ENCODE measurements around the gene TEAD1.

The TEAD1 gene

DNA sequence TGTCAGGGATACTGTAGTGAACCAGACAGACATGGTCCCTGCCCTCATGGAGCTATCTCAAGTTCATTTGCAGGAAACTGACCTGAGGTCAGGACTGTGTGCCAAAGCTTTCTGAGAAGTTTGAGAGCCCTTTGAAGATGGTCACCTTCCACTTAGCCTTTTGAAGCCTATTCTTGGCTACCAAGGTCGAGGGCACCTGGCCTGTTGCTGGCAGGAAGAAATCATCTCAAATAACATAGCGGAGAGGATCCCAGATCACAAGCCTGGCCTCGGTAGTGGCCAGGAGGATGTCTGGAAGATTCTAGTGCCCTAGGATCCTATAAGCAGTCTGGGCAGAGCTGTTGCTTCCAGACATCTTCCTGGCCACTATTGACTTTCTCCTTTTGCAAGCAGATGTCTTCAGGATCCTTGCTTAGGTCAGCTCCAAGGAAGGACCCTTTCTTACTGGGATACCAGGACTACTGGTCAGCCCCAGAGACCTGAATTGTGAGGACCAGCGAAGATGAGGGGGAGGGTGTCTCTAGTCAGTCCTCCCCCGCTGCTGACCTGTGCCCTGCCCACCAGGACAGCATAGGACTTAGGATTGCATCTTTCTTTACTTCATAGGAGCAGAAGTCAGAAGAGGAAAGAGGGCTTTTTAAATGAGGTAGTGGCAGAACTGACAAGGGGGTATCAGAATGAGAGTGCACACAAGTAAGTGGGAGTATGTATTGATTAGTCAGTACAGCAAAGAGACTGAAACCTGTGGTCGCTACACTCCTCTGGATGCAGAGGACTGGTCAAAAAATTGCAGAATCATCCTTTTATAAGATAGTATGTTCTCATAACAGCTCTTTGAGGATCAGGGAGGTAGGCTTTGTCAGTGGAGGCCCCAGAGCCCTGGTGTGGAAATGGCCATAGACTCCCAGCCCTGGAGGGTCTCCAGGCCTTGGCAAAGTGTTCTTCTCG lies 94.8 kb downstream of the TEAD1 start:
- DNase-seq = no peak

DNA sequence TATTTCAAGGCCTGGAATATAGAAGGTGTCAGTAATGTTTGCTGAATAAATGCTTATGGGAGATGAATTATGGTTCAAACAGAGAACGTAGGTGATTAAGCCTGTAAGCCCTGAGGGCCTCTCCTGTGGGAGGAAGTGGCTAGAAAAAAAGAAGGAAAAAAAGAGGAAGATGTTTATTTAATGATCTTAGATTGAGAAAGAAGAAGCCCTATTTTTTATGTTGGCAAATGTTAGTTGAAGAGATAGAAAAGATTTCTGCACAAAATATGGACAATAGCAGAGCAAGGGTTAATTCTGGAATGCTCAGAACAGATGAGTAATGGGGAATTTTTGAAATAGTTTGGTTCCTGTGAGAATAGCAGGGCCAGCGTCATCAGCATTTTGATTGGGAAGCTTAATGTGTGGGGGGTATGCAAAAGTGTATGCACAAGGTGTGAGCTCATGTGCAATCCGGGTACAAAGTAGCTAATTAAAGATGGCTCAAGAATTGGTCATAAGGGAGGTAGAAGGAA lies 95.7 kb downstream of the TEAD1 start:
- no peak for DNase-seq

DNA sequence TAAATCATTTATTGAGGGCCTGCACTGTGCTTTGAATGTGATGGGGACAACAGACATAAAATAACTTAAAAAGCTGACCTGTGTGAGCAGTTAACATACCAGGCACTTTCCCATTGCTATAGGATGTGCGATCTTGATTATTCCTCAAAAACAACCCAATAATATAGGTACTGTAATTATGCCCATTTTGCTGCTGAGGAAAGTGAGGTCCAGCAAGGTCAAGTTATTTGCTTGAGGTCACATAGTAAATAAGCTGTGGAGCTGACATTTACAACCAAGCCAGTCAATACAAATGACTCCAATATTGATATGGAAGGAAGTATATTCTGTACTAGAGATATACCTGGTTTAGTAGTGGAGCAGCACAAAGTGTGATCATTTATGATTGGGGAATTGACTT lies 96.2 kb downstream of the TEAD1 start:
- no peak for DNase-seq

DNA sequence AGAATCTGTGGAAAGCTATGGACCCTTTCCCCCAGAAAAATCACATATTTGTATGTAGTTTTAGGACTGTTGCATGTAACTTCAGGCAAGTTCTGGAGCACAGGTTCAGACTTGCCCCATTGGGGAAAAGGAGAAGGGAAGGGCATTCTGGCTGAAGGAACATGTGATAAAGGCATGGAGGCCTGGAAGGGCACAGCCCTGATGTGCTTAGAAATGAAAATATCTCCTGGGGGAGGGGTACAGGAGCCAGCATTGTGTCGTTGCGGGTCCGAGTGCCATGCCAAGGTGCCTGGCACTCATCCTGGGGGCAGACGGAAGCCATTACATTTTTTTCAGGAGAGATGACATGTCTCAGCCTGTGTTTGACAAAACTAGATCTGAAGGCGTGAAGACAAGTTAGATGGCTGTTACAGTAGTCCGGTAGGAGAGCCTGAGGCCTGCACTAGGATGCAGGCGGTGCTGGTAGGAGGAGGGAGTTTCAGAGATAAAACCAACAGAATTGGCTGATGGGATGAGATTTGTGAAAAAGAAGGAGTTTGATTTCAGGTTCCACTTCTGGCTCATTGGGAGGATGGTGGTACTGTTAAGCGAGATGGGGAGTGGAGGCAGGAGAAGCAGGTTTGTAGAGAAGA lies 96.9 kb downstream of the TEAD1 start:
- DNase-seq = no peak

DNA sequence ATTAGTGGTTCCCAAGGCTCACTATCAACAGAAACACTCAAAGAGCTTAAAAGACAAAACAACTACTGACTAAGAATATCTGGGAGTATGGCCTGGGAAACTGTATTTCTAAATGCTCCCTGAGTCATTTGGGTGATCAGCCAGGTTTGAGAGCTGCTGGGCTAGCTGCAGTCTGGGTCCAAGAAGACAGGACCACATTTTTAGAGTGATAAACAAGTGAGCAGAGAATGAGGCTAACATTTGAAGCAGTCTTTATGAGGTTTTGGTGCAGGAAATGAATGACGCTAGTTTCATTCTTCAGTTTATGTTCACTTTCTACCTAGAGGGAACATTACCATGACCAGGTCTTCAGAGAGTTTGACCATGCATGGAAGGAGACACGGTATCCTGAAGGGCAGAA lies 97.7 kb downstream of the TEAD1 start:
- no peak for DNase-seq

DNA sequence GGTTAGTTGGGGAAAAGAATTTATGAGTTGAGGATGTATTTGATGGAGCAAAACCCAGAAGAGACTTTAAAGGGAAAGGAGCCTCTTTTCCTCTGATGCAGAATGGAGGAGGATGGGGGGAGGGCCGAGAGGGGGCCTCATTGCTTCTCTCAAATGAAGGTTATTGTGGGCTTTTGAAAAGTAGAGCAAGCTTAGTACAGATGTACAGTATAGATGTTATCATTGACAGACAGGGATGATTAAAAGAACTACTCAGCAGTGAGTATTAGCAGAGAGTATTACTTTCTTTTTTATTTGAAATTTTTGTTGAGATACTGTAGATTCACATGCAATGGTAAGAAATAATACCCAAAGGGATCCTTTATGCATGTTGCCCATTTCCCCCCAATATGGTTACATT lies 98.1 kb downstream of the TEAD1 start:
- no peak for DNase-seq

DNA sequence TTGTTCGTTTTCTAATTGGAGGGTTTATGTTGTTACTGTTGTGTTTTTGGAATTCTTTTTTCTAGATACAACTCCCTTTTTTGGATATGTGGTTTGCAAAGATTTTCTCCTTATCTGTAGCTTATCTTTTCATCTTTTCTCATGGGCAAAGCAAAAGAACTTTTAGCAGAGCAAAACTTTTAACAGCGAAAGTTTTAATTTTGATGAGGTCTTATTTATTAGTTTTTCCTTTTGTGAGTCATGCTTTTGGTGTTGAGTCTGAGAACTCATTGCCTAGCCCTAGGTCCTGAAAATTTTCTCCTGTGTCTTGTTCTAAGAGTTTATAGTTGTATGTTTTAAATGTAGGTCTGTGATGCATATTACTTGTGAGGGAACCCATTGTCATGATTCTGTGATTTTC lies 99.4 kb downstream of the TEAD1 start:
- DNase-seq = no peak

DNA sequence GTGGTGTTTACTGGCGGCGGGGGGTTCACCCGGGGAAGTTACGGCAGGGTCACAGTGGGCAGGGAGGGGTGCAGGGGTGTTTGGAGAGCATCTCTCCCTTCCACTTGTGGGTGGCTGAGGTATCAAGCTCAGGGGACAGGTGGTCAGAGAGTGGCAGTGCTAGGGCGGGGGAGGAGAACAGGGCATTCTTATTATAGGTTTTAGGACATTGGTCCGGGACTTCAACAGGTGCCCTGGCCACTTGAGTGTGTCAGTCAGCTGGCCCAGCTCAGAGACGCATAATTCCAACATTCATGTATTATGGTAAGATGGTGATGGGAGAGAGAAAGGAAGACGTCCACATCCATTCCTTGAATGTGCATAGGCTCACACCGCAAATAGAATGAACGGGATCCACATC lies 101.7 kb downstream of the TEAD1 start:
- DNase-seq = no peak

DNA sequence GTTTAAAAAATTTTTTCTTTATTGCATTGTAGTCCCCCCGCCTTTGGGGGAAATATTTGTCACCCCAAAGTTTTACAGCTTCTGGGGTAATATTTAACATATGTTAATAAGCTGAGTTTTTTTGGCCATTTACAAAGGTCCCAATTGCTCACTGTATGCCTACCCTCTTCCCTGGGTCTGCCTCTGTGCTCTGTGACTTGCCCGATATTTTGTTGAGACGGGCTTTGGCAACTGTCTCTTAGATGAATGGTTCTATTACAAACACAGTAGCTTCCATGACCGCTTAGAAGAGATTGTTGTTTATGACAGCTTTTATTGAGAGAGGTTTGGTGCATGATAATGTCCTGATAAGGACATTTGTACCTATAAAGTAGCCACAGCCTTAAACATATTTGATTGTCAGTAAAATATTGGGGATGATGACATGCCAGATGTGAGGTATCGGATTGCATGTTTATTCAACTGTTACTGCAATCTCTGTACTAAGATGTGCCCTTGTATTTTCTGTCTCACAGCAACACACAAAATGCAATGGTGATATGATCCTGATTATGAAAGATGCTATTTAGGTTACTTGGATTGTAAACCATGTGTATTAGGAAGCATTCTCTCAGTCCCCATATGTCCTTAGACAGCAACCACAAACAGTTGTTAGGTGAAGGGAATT lies 103.1 kb downstream of the TEAD1 start:
- no peak for DNase-seq

DNA sequence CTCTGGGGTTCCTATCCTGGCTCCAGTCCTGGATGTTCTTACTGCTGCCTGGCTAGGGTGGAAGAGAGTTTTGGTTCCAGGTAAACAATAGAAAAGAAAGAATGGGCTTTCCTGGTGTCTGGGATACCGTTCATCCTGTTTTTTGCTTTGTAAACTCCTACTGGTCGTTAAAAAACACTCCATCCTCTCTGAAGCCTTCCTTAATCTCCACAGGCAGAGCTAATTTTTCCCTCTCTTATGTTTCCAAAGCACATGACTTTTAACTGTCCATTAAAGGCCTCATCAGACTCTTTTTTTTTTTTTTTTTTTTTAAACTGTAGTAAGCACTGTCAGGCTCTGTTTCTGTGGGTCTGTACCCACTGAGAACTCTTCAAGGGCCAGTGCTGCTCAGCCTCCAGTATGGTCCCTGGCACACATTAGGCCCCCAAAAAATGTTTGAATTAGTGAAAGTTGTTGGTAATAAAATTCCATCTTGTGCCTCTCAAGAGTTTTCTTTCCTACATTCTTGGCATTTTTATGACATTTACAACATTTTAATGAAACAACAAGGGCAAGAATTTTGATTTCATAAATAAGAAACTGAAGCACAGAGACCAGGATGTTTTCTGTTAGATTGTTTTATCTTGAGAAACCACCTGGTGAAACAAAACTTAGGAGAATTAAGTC lies 104.2 kb downstream of the TEAD1 start:
- no peak for DNase-seq

DNA sequence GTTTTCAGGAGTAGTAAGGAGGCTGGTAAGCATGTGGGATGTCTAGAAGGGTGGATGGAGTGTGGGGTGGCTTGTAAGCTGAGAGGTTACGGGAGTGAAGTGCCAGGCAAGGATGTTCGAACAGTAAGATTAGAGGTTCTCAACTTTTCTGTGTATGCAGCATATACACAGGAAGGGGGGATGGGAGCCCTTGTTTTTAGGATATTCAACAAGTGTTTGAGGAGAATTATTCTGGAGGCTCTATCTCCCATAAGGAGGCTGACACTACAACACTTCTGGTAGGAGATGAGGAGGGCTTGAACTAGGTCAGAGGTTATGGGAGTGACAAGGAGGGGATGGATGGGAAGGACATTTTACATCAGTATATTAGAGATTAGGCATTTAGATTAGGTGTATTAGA lies 109.5 kb downstream of the TEAD1 start:
- no peak for DNase-seq

DNA sequence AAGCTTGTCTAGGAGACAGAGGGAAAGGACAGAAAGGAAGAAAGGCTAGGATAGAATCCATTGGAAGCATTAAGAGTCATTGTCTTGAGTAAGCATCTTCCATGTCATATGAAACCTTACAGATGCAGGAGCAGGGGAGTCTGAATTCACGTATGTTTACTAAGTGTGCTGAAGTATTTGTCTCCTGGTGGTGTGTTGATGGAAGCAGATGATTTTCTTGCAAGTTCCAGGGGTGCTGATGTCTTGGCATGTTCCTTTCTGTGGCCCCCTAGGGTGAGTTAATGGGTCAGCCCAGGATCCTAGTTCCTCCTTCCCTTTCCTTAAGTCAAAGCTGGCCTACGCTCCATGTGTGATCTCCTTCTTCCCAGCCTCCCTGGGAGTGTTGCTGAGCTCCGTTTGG lies 110.2 kb downstream of the TEAD1 start:
- no peak for DNase-seq

DNA sequence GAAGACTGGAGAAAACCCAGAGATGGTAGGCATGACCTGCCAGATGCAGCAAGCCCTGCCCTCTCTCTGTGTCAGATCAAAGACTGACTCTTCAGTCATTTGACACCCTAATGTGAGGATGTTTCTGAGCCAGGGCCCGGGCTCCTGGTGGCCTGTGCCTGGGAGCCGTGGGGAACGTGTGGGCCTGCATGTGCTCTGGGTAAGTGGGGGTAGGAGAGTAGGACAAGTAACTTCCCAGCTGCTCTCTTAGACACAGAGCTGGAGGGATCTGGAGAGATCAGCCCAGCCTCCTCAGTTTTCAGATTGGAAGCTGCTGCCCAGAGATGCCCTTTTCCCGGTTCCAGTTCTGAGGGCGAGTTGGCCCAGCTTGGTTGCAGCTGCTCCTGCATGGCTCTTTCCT lies 110.8 kb downstream of the TEAD1 start:
- no peak for DNase-seq

DNA sequence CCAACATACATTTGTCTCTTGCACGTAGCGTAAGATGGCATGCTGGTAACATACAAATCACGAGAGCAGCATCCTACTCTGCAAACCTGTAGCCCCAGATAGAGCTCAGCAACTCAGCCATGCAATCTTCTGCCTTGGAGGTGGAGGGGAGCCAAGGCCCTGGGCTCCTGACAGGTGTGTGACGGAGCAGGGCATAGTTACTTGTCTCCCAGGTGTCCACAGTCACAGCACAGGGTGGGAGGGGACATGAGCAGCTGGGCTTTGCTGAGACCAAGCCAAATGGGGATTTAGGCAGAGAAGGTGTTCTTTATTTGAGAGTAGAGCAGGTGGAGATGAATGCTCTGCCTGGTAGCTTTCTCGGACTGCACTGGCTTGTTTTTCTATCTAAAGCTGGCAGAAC lies 111.7 kb downstream of the TEAD1 start:
- DNase-seq = no peak

DNA sequence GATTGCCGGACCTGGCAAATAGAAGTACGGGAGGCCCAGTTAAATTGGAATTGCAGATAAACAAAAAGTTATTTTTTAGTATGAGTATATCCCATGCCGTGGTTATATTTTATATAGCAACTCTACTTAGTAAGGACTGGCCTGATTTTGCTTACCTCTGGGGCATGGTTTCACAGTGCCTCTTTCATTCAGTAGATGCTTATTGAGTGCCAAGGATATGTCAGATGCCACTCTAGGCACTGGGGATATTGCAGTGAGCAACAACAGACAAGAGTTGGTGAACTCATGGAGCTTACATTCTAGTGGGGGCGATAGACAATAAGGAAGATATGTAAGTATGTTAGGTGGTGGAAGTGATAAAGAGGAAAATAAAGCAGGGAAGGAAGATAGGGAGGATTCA lies 112.2 kb downstream of the TEAD1 start:
- DNase-seq = no peak

DNA sequence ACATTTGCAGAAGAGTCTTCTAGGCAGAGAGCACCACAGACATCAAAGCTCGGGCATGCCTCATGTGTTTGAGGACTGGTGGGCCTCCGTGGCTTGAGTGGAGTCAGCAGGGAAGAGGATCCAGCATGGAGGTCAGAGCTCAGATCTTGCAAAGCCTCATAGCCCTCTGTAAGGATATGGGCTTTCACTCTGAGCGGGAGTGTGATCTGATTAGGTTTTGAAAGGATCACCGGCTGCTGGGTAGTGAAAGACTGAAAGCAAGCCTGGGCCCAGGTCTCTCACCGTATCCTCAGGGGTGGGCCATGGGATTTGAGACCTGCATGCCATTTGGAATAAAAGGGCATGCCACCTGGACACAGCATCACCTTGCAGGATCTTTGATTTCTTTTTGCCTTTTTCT lies 112.7 kb downstream of the TEAD1 start:
- no peak for DNase-seq

DNA sequence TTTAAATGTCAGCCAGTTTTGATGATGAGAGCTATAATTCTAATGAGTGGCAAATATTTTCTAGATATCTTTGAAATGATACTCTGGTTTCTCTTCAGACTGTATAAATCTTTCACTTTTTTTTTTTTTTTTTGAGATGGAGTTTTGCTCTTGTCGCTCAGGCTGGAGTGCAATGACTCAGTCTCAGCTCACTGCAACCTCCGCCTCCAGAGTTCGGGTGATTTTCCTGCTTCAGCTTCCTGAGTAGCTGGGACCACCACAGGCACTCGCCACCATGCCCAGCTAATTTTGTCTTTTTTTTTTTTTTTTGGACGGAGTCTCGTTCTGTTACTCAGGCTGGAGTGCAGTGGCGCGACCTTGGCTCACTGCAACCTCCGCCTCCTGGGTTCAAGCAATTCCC lies 113.6 kb downstream of the TEAD1 start:
- DNase-seq = no peak

DNA sequence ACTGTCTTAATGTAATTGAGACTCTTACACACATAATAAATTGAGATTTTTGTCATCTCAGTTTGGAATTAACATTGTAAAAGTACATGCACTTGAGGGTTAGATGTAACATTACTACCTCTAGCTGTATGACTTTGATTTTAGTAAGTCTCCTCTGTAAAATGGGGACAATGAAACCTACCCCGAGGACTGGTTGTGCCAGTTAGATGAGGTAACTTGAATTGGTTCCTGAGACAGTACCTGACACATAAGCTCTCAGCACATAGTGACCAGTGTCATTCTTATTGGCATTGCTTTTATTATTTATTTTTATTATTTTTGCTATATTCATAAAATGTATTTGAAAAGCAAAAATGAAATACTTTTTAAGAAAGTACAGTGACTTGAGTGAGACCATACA lies 114.8 kb downstream of the TEAD1 start:
- DNase-seq = no peak

DNA sequence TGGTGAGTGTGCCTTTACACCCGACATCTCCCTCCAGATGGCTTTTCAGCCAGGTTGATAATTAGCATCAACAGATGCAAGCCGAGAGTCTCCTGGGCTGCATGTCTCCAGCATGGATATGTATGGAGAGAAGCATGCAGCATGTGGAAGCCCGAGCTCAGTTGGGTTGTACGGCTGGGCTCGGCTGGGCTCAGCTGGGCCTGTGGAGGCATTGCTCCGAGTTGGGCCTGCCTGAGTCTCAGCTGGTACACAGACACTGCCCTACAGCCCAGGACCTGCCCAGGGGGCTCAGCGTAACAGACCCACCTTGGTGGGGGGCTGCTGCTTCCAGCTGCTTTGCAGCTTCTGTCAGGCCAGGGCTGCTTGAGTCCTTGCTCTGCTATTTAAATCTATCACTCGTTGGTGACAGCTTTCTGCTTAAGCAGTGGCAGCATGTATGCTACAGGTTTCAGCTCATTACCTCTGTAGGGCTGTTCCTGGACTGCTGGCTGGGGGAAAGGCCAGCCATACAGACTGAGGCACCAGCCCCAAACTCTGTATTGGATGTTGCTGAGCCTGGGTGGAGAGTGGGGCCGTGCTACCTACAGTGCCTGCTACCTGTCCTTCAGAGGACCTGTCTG lies 115.5 kb downstream of the TEAD1 start:
- DNase-seq = no peak

DNA sequence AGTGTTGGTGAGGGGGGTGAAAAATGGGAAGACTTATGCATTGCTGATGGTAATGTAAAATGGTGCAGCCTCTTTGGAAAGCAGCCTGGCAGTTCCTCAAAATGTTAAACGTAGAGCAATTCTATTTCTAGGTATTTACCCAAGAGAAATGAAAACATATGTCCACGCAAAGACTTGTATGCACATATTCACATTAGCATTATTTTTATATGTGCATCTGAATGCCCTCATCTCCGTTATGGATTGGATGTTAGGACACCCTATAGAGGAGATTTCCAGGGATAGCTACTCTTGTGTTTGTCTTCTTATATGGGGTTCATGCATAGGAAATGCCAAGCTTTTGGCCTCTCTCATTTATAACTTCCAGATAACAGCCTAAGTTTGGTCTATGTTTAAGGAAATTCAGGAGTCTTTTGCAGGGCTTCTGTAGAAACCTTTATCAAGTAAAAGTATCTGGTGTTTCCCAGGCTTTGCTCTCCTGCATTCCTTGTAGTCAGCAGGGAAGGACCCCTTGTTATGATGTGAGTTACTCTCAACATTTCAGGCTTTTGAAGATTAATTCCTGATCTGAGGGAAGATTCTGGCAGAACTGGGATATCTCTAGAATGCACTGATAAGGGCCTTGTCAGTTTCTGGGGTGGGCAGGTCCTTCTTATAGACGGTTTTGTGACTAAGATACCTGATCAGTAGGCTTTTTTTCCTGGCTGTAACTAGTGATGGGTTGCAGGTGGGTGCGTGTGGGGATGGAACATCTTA lies 116.8 kb downstream of the TEAD1 start:
- DNase-seq = no peak

DNA sequence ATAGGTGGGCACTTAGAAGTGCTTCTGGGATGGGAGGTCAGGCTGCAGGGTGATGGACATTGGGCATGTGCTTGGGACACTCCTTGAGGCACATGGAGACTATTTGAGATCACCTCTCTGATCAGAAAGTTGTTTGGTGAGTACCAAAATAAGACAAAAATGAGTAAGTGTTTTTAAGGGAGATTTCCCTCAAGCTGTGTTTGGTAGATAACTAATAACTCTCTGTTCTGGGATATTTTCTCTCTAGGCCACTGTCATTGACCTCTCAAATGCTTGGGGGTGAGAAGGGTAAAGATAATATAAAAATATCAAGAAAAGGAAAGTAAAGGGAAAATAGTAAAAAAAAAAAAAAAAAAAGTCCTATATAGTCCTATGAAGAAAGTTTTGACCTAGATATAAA lies 117.8 kb downstream of the TEAD1 start:
- DNase-seq = no peak

DNA sequence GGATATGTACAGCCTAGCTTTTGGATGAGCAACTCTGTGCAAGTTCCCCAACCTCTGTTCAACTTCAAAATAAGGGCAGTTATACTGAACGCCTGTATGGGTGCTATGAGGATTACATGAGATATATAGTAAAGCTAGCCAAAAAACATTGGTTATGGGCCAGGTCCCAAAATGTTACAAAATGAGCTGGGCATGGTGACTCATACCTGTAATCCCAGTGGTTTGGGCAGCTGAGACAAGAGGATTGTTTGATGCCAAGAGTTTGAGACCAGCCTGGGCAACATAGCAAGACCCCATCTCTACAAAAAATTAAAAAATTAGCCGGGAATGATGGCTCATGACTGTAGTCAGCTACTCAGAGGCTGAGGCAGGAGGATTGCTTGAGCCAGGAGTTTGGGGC lies 118.4 kb downstream of the TEAD1 start:
- DNase-seq = no peak

All from CD4-positive, alpha-beta T cell treated with Interleukin-1 beta for 1 hour (primary cell).